Renal cortex interstitium (tissue), 11 donors: ENCODE results near the gene RAB4B. TPM values are rescaled to one million over a fixed set of nuclear protein-coding genes. Genes with fewer than 3 reads are reported as not detected.
"Not testable (repeated sequence)": the region's sequence is repeated elsewhere in the genome, so short reads cannot be mapped to it uniquely, and the experiment has no call there.

Experiments used
- DNase-seq, 11 donors: peaks; one replicate each; pipeline ENCODE4 v3.0.0-alpha.2; 2013; ENCODE audit warnings: low read depth in 9 of 11, low spot score in 4 of 11; ENCODE audit errors: extremely low read depth in 1 of 11
- polyA plus RNA-seq, 3 donors: library from polyadenylated mRNA; unstranded; fragments of 120-200 nt; gene quantifications; one replicate each; pipeline ENCODE4 v1.2.1, GENCODE V29; 2013; ENCODE audit not compliant: insufficient read length in 3 of 3

The RAB4B gene
- polyA plus RNA-seq, 3 donors: 7.0 to 13.5 (median 12.6) TPM

GRCh38 chr19:40809358-40810086, 31.5 kb downstream of the RAB4B start:
- no peak for DNase-seq

GRCh38 chr19:40810160-40810559, 32.1 kb downstream of the RAB4B start:
- no peak for DNase-seq

GRCh38 chr19:40810649-40811408, 32.8 kb downstream of the RAB4B start:
- DNase-seq: peak in 3 of 11 donors; percentile 60 to 69 (median 62)

- DNase-seq: no peak
Observed at GRCh38 chr19:40811478-40812341, 33.7 kb downstream of the RAB4B start.

- DNase-seq: not testable (repeated sequence)
Observed at GRCh38 chr19:40812571-40812970, 34.5 kb downstream of the RAB4B start.

- no peak for DNase-seq
Observed at GRCh38 chr19:40813182-40813581, 35.1 kb downstream of the RAB4B start.

GRCh38 chr19:40815223-40815622, 37.2 kb downstream of the RAB4B start:
- DNase-seq: no peak

GRCh38 chr19:40818480-40819399, 40.7 kb downstream of the RAB4B start:
- peak in 1 of 11 donors; percentile 36 for DNase-seq

- not testable (repeated sequence) for DNase-seq
Observed at GRCh38 chr19:40819479-40820234, 41.6 kb downstream of the RAB4B start.

GRCh38 chr19:40822161-40822560, 44.1 kb downstream of the RAB4B start:
- DNase-seq: no peak

GRCh38 chr19:40822704-40823553, 44.9 kb downstream of the RAB4B start:
- DNase-seq: not testable (repeated sequence)

- DNase-seq: not testable (repeated sequence)
Observed at GRCh38 chr19:40824916-40825315, 46.9 kb downstream of the RAB4B start.

GRCh38 chr19:40825460-40826095, 47.5 kb downstream of the RAB4B start:
- DNase-seq: not testable (repeated sequence)

- DNase-seq: not testable (repeated sequence)
Observed at GRCh38 chr19:40826312-40826698, 48.3 kb downstream of the RAB4B start.

- DNase-seq: not testable (repeated sequence)
Observed at GRCh38 chr19:40826699-40827385, 48.8 kb downstream of the RAB4B start.
